H9 (cell line): ENCODE results near the gene NRG3. TPM values are rescaled to one million over a fixed set of nuclear protein-coding genes. Genes with fewer than 3 reads are reported as not detected.
"Not testable (repeated sequence)": the region's sequence is repeated elsewhere in the genome, so short reads cannot be mapped to it uniquely, and the experiment has no call there.

Source experiments
- DNase-seq: peaks from one replicate; pipeline ENCODE4 v3.0.0-alpha.2; 2017
- H2AFZ ChIP-seq: one replicate; pipeline ENCODE4 v1.6.1; 2013; ENCODE audit warnings: mild to moderate bottlenecking, low read length, control low read depth, moderate library complexity
- H2AK5ac ChIP-seq: 2 replicates; pipeline ENCODE4 v1.6.1; 2013; ENCODE audit warnings: low read length, control low read depth, mixed read lengths; ENCODE audit not compliant: insufficient read length
- H2BK120ac ChIP-seq: one replicate; pipeline ENCODE4 v1.6.1; 2013; ENCODE audit warnings: low read depth, mild to moderate bottlenecking, low read length, control low read depth, inconsistent platforms; ENCODE audit not compliant: poor library complexity, severe bottlenecking
- H2BK12ac ChIP-seq: 2 replicates; pipeline ENCODE4 v1.6.1; 2013; ENCODE audit warnings: low read length, control low read depth, mixed read lengths, low read depth; ENCODE audit not compliant: insufficient read length
- H2BK15ac ChIP-seq: 2 replicates; pipeline ENCODE4 v1.6.1; 2013; ENCODE audit warnings: low read depth, low read length, control low read depth
- H2BK20ac ChIP-seq: one replicate; pipeline ENCODE4 v1.6.1; 2013; ENCODE audit warnings: low read depth, mild to moderate bottlenecking, low read length, control low read depth, inconsistent platforms; ENCODE audit not compliant: poor library complexity, severe bottlenecking
- H2BK5ac ChIP-seq: 2 replicates; pipeline ENCODE4 v1.6.1; 2013; ENCODE audit warnings: low read length, control low read depth, mixed read lengths; ENCODE audit not compliant: insufficient read length
- H3K14ac ChIP-seq: 2 replicates; pipeline ENCODE4 v1.6.1; 2013; ENCODE audit warnings: low read length, control low read depth; ENCODE audit not compliant: insufficient read depth
- H3K18ac ChIP-seq: 2 replicates; pipeline ENCODE4 v1.6.1; 2013; ENCODE audit warnings: low read depth, mild to moderate bottlenecking, mixed read lengths, low read length, control low read depth; ENCODE audit not compliant: insufficient read length
- H3K23ac ChIP-seq: 2 replicates; pipeline ENCODE4 v1.6.1; 2013; ENCODE audit warnings: low read length, control low read depth, mixed read lengths, low read depth; ENCODE audit not compliant: insufficient read length
- H3K23me2 ChIP-seq: 2 replicates; pipeline ENCODE4 v1.6.1; 2013; ENCODE audit warnings: low read depth, mild to moderate bottlenecking, mixed read lengths, low read length, control low read depth; ENCODE audit not compliant: insufficient read length, poor library complexity, severe bottlenecking
- H3K27ac ChIP-seq: 2 replicates; pipeline ENCODE4 v1.5.1; 2013; ENCODE audit warnings: low read length, control low read depth, mixed read lengths, low read depth; ENCODE audit not compliant: insufficient read length
- H3K27me3 ChIP-seq: 2 replicates; pipeline ENCODE4 v1.6.1; 2013; ENCODE audit warnings: low read length, control low read depth, inconsistent platforms; ENCODE audit not compliant: insufficient read depth
- H3K4ac ChIP-seq: 2 replicates; pipeline ENCODE4 v1.6.1; 2013; ENCODE audit warnings: low read depth, mild to moderate bottlenecking, control low read depth, inconsistent platforms, low read length, moderate library complexity
- H3K4me1 ChIP-seq: 2 replicates; pipeline ENCODE4 v1.6.1; 2013; ENCODE audit warnings: low read length, control low read depth, inconsistent platforms; ENCODE audit not compliant: insufficient read depth
- H3K4me2 ChIP-seq: 2 replicates; pipeline ENCODE4 v1.6.1; 2013; ENCODE audit warnings: low read length, control low read depth, mixed read lengths; ENCODE audit not compliant: insufficient read length, insufficient read depth
- H3K56ac ChIP-seq: 2 replicates; pipeline ENCODE4 v1.6.1; 2013; ENCODE audit warnings: low read depth, mild to moderate bottlenecking, mixed read lengths, low read length, control low read depth; ENCODE audit not compliant: insufficient read length
- H3K79me1 ChIP-seq: 2 replicates; pipeline ENCODE4 v1.6.1; 2013; ENCODE audit warnings: low read depth, mild to moderate bottlenecking, moderate library complexity, low read length, control low read depth, inconsistent platforms; ENCODE audit not compliant: insufficient read depth, poor library complexity, severe bottlenecking
- H3K79me2 ChIP-seq: 2 replicates; pipeline ENCODE4 v1.6.1; 2013; ENCODE audit warnings: low read length, control low read depth, inconsistent platforms; ENCODE audit not compliant: insufficient read depth
- H3K9ac ChIP-seq: 2 replicates; pipeline ENCODE4 v1.6.1; 2013; ENCODE audit warnings: low read length, control low read depth, mixed read lengths; ENCODE audit not compliant: insufficient read length; ENCODE audit errors: extremely low read depth
- H3K9me3 ChIP-seq: one replicate; pipeline ENCODE4 v1.6.1; 2013; ENCODE audit warnings: low read depth, low read length, inconsistent platforms; ENCODE audit not compliant: control insufficient read depth
- H3T11ph ChIP-seq: one replicate; pipeline ENCODE4 v1.6.1; 2013; ENCODE audit warnings: mild to moderate bottlenecking, low read length, control low read depth, inconsistent platforms
- H4K20me1 ChIP-seq: one replicate; pipeline ENCODE4 v1.6.1; 2013; ENCODE audit not compliant: control insufficient read depth, insufficient read length, insufficient read depth
- H4K5ac ChIP-seq: 2 replicates; pipeline ENCODE4 v1.6.1; 2013; ENCODE audit warnings: low read depth, mild to moderate bottlenecking, mixed read lengths, low read length, control low read depth; ENCODE audit not compliant: insufficient read length
- H4K8ac ChIP-seq: replicated peaks from 2 replicates; pipeline ENCODE4 v1.6.1; 2013; ENCODE audit warnings: low read length, control low read depth, mixed read lengths, low read depth; ENCODE audit not compliant: insufficient read length
- H4K91ac ChIP-seq: 2 replicates; pipeline ENCODE4 v1.6.1; 2013; ENCODE audit warnings: low read depth, mild to moderate bottlenecking, moderate library complexity, mixed read lengths, low read length, control low read depth; ENCODE audit not compliant: insufficient read length
- H3K27ac Mint-ChIP-seq, 3 experiments: 2 replicates in 2 of 3; 3 replicates in 1 of 3; pipeline ENCODE4 v1.8.0; 2020 to 2021; ENCODE audit warnings: mixed read lengths in 3 of 3, mild to moderate bottlenecking in 1 of 3, moderate library complexity in 1 of 3
- H3K27me3 Mint-ChIP-seq: 2 replicates; pipeline ENCODE4 v1.8.0; 2021; ENCODE audit warnings: low read depth, mild to moderate bottlenecking, moderate library complexity, mixed read lengths
- H3K36me3 Mint-ChIP-seq, 3 experiments: 2 replicates in 2 of 3; 3 replicates in 1 of 3; pipeline ENCODE4 v1.8.0; 2020 to 2021; ENCODE audit warnings: low read depth in 3 of 3, mixed read lengths in 3 of 3; ENCODE audit not compliant: insufficient read depth in 1 of 3
- H3K4me1 Mint-ChIP-seq, 2 experiments: 2 replicates each; pipeline ENCODE4 v1.8.0; 2020; ENCODE audit warnings: mixed read lengths in 2 of 2
- H3K4me3 Mint-ChIP-seq, 2 experiments: 2 replicates in 1 of 2; 3 replicates in 1 of 2; pipeline ENCODE4 v1.8.0; 2020 to 2021; ENCODE audit warnings: mild to moderate bottlenecking in 2 of 2, mixed read lengths in 2 of 2, moderate library complexity in 1 of 2
- H3K9me3 Mint-ChIP-seq, 2 experiments: 2 replicates in 1 of 2; 3 replicates in 1 of 2; pipeline ENCODE4 v1.8.0; 2020; ENCODE audit warnings: mild to moderate bottlenecking in 2 of 2, mixed read lengths in 2 of 2, moderate library complexity in 1 of 2
- WGBS: extraction: QIAGEN DNeasy Blood & Tissue Kit; methylation state at CpG from one replicate; pipeline ENCODE4 v1.1.7; 2013; ENCODE audit warnings: missing lambda C conversion rate, low lambda C conversion rate, mixed read lengths; ENCODE audit not compliant: insufficient read length; ENCODE audit errors: extremely low coverage; 5-methylcytosine and 5-hydroxymethylcytosine counted together
- total RNA-seq: library from RNA; stranded (reverse); gene quantifications from 2 replicates; pipeline ENCODE4 v1.2.1, GENCODE V29; 2021
- TF ChIP-seq, protein P1 (sequence below): fragments of 200-600 bp; sonication (generic); conservative IDR thresholded peaks from 3 replicates; pipeline ENCODE4 v1.8.0; 2021; ENCODE audit warnings: antibody characterized with exemption, mild to moderate bottlenecking

The NRG3 gene
- total RNA-seq, 1 experiment from 2014 or later, result 1.6 TPM

DNA sequence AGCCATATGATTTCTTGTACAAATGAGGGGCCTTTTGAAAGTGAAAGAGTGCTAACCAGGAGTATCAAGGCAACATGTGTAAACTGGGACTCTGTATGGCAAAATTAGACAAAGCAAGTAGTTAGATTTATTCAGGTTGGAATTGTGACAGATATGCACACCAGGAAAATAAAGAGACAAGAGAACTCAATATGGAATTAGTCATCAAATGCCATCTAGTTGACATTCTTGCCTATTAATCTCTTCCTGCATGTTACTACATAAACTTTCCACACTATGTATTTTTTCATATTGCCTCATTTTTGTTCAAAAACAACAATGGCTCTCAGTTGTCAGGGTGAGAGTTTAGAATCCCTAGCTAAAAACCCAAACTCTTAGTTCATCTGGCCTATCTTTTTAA lies 799.0 kb downstream of the NRG3 start:
- Histone ChIP-seq H3K79me2 (no peaks in the 10 kb centered on the region), H3K27ac (no peak overlapping the region), H2BK20ac (no peak overlapping the region), H3K9ac (no peak overlapping the region), H3K4me1 (no peaks in the 10 kb centered on the region), H4K8ac (no peak overlapping the region), H4K5ac (no peak overlapping the region), H4K20me1 (no peaks in the 10 kb centered on the region), H2BK5ac (no peak overlapping the region), H3K18ac (no peak overlapping the region), H3T11ph (no peak overlapping the region), H3K27me3 (no peaks in the 10 kb centered on the region), H4K91ac (no peak overlapping the region), H3K23me2 (no peaks in the 10 kb centered on the region), H3K4ac (no peak overlapping the region), H2AFZ (no peak overlapping the region), H2BK12ac (no peak overlapping the region), H3K56ac (no peak overlapping the region), H3K79me1 (no peaks in the 10 kb centered on the region), H3K23ac (no peak overlapping the region), H3K14ac (no peak overlapping the region), H2BK120ac (no peak overlapping the region), H2AK5ac (no peak overlapping the region), H3K4me2 (no peak overlapping the region), H2BK15ac (no peak overlapping the region), H3K9me3 (no peaks in the 10 kb centered on the region)
- Mint-ChIP-seq H3K36me3 (peaks cover 0 to 12% (median 10%) of the 10 kb centered on the region in 3 experiments; a peak in 5 of 7 replicates), H3K27me3 (no peaks in the 10 kb centered on the region), H3K4me3 (no peak overlapping the region), H3K9me3 (peaks cover 8 to 13% of the 10 kb centered on the region in 2 experiments; a peak in 3 of 5 replicates), H3K27ac (no peak overlapping the region), H3K4me1 (peaks cover 12 to 17% of the 10 kb centered on the region in 2 experiments)
- no peak for DNase-seq
- TF ChIP-seq, protein P1, sequence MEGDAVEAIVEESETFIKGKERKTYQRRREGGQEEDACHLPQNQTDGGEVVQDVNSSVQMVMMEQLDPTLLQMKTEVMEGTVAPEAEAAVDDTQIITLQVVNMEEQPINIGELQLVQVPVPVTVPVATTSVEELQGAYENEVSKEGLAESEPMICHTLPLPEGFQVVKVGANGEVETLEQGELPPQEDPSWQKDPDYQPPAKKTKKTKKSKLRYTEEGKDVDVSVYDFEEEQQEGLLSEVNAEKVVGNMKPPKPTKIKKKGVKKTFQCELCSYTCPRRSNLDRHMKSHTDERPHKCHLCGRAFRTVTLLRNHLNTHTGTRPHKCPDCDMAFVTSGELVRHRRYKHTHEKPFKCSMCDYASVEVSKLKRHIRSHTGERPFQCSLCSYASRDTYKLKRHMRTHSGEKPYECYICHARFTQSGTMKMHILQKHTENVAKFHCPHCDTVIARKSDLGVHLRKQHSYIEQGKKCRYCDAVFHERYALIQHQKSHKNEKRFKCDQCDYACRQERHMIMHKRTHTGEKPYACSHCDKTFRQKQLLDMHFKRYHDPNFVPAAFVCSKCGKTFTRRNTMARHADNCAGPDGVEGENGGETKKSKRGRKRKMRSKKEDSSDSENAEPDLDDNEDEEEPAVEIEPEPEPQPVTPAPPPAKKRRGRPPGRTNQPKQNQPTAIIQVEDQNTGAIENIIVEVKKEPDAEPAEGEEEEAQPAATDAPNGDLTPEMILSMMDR, result no peak

DNA sequence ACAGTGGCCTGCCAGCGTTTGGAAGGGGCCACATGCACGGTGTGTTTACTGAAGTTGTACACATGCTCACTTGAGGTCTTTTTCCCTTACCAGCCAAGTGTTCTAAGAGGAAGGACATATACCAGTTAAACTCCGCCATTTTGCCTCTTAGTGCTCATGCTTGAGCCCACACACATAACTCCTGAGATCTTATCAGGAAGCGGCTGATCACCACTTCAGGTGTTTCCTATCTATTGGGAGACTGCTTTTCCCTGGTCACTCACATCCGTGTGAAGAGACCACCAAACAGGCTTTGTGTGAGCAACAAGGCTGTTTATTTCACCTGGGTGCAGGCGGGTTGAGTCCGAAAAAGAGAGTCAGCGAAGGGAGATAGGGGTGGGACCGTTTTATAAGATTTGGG lies 802.9 kb downstream of the NRG3 start:
- peaks cover 0 to 12% (median 10%) of the 10 kb centered on the region in 3 experiments; a peak in 5 of 7 replicates for H3K36me3 Mint-ChIP-seq
- H3K4me1 Mint-ChIP-seq, result peaks cover 12 to 17% of the 10 kb centered on the region in 2 experiments
- not testable (repeated sequence) for H3K4me1 ChIP-seq

More for the DNA sequence above, 802.9 kb downstream of the NRG3 start:
- H3K23ac ChIP-seq, H3K27me3 Mint-ChIP-seq, H3K56ac ChIP-seq, H3K79me1 ChIP-seq, H2BK120ac ChIP-seq, H2AK5ac ChIP-seq, H3K4ac ChIP-seq, H3K23me2 ChIP-seq, H3K4me2 ChIP-seq, H2AFZ ChIP-seq, H3K27ac ChIP-seq, H3K14ac ChIP-seq, H4K8ac ChIP-seq, H2BK5ac ChIP-seq, H3K4me3 Mint-ChIP-seq, H3K9ac ChIP-seq, H2BK12ac ChIP-seq, H4K20me1 ChIP-seq, H3K18ac ChIP-seq, H3K79me2 ChIP-seq, H2BK15ac ChIP-seq, H3K27me3 ChIP-seq, H3K27ac Mint-ChIP-seq, H2BK20ac ChIP-seq, H3T11ph ChIP-seq, DNase-seq, H4K5ac ChIP-seq, H4K91ac ChIP-seq, H3K9me3 ChIP-seq: not testable (repeated sequence)
- WGBS, result no CpG with 5 or more reads among the region's 9 CpGs
- H3K9me3 Mint-ChIP-seq, result peaks cover 8 to 13% of the 10 kb centered on the region in 2 experiments; a peak in 3 of 5 replicates
